ENCODE measurements around the gene PJA2.
"Not testable (repeated sequence)": the region's sequence is repeated elsewhere in the genome, so short reads cannot be mapped to it uniquely, and the experiment has no call there.

Gene PJA2

GRCh38 chr5:109290231-109290630 is 119.5 kb downstream of the PJA2 start:
- H3K4me3 ChIP-seq (ENCODE audit: low read depth, low read length), result no peak overlapping the region
- no peak for TF ChIP-seq CTCF (IDR thresholded peaks at IDR 0.05; ENCODE audit: insufficient read depth, low read depth, low read length, missing control alignments)
- DNase-seq (ENCODE audit: low read depth), result no peak

GRCh38 chr5:109286628-109287027 is 123.1 kb downstream of the PJA2 start:
- not testable (repeated sequence) for DNase-seq (ENCODE audit: low read depth); H3K4me3 ChIP-seq (ENCODE audit: low read depth, low read length)

All from GM12865 (cell line).